HG03354 (cell line): ENCODE measurements around the gene SLC36A1.

Experiments
- ATAC-seq: cut with Tn5 transposase; IDR thresholded peaks from one replicate; pipeline ENCODE4 v1.9.1; 2021; ENCODE audit warnings: mild to moderate bottlenecking; ENCODE audit not compliant: unreplicated experiment, poor library complexity, severe bottlenecking

Gene SLC36A1

GRCh38 chr5:151450605-151451004 is 3.2 kb downstream of the SLC36A1 start:
- no peak for ATAC-seq

- ATAC-seq: peak; percentile 50
These were observed 4.5 kb downstream of the SLC36A1 start for GRCh38 chr5:151451626-151452520.

- no peak for ATAC-seq
These were observed 6.8 kb downstream of the SLC36A1 start for GRCh38 chr5:151454166-151454565.

- ATAC-seq: no peak
These were observed 7.5 kb downstream of the SLC36A1 start for GRCh38 chr5:151454889-151455288.

GRCh38 chr5:151456321-151456940 is 9.0 kb downstream of the SLC36A1 start:
- ATAC-seq: no peak

- ATAC-seq: no peak
These were observed 10.9 kb downstream of the SLC36A1 start for GRCh38 chr5:151458314-151458713.

GRCh38 chr5:151459680-151460324 is 12.4 kb downstream of the SLC36A1 start:
- no peak for ATAC-seq

- ATAC-seq: peak; percentile 93
These were observed 13.9 kb downstream of the SLC36A1 start for GRCh38 chr5:151461312-151461711.

- no peak for ATAC-seq
These were observed 16.0 kb downstream of the SLC36A1 start for GRCh38 chr5:151463137-151464029.

- no peak for ATAC-seq
These were observed 16.7 kb downstream of the SLC36A1 start for GRCh38 chr5:151464101-151464500.

GRCh38 chr5:151465476-151465875 is 18.1 kb downstream of the SLC36A1 start:
- no peak for ATAC-seq

- no peak for ATAC-seq
These were observed 20.2 kb downstream of the SLC36A1 start for GRCh38 chr5:151467576-151467975.

- ATAC-seq: no peak
These were observed 22.0 kb downstream of the SLC36A1 start for GRCh38 chr5:151469386-151469785.

GRCh38 chr5:151469992-151470391 is 22.6 kb downstream of the SLC36A1 start:
- no peak for ATAC-seq

- no peak for ATAC-seq
These were observed 23.0 kb downstream of the SLC36A1 start for GRCh38 chr5:151470439-151470838.

- ATAC-seq: no peak
These were observed 23.9 kb downstream of the SLC36A1 start for GRCh38 chr5:151471276-151471675.

GRCh38 chr5:151474799-151475198 is 27.4 kb downstream of the SLC36A1 start:
- no peak for ATAC-seq

GRCh38 chr5:151475388-151475787 is 28.0 kb downstream of the SLC36A1 start:
- no peak for ATAC-seq

GRCh38 chr5:151476016-151476415 is 28.6 kb downstream of the SLC36A1 start:
- no peak for ATAC-seq

- ATAC-seq: no peak
These were observed 29.7 kb downstream of the SLC36A1 start for GRCh38 chr5:151477101-151477500.
